Hair follicle dermal papilla cell (primary cell): Measurements from ENCODE around the gene SPC25. TPM values are rescaled to one million over a fixed set of nuclear protein-coding genes. Genes with fewer than 3 reads are reported as not detected.

Source experiments
- total RNA-seq: library from RNA; depleted of rRNA; stranded (reverse); fragments of >200 nt; gene quantifications from 2 replicates; pipeline ENCODE4 v1.2.3, GENCODE V29; 2012

SPC25 gene, protein sequence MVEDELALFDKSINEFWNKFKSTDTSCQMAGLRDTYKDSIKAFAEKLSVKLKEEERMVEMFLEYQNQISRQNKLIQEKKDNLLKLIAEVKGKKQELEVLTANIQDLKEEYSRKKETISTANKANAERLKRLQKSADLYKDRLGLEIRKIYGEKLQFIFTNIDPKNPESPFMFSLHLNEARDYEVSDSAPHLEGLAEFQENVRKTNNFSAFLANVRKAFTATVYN
- total RNA-seq, result 0.49 and 2.3 TPM in 2 replicates

DNA sequence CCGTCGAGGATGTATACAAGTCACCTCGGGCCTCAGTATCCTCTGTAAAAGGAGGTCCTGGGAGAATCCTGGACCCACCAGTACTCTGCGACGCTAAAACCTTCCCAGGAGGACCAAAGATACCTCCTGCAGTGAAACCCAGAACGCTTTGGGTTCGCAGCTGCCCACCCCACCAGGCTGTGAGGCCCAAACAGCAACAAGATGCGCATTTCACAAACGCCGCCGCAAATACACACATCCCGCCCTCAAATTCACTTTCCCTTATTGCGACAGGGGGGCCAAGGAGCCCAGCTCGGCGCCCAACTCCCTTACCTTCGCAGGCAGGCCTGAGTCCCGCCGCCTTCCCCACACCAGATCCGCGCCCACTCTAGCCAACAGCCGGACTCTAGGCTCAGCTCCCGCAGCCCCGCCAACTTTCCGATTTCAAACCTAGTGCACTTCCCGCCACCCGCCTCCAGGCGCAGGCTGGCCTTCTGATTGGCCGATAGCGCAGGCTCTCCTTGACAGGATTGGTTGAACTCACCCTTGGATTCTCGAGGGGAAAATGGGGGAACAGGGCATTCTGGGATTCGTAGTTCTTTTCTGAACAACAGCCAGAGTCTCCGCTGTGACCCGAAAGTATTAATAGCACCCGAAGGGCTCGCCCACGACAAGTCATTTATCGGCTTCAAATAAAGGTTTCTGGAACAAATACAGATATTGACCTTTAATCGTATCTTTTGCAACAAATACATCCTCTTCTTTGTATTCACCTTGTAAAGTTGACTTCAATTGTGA lies at the start of gene SPC25:
Gene SPC25, minus strand, starts transcription at position 425 of the 777 bp plus-strand sequence. CDS start 911 bp downstream, outside the sequence.

DNA sequence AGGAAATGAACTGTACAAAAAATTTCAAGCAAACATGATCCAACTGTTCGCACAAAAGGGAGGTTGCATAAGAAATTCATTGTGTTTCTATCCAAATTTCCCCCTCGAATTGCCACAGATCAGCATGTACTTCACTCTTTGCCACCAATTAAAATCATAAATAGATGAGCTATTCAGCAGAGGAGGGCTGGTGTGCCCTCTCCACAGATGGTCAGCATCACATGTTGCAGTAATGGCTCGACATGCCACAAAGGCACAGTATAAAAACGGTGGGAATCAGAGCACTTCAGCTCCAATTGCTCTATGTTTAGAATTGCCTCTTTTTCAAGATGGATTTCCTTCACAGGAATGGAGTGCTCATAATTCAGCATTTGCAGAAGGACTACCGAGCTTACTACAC lies 10.8 kb upstream of the SPC25 start, which contains the start of gene G6PC2:
Gene G6PC2, plus strand, starts transcription at position 289 of the 400 bp plus-strand sequence. Its CDS starts 41 bp downstream, at position 330.

Other genes starting within 250 kb of the SPC25 start
- gene NOSTRIN, start 87.8 kb downstream of the SPC25 start, total RNA-seq, result 0.12 and 0.16 TPM in 2 replicates
- not detected in 2 replicates for gene G6PC2, start 10.9 kb upstream of the SPC25 start, total RNA-seq
- under 0.01 TPM in 1 of 2 replicates, not detected in the other for gene ABCB11, start 140.9 kb upstream of the SPC25 start, total RNA-seq
- 0.16 TPM in 1 of 2 replicates, not detected in the other for gene DHRS9, start 179.1 kb upstream of the SPC25 start, total RNA-seq